IPS DF 6.9 (cell line): ENCODE data around the gene TMEFF1.
A peak's percentile ranks its signal among the peaks of the same experiment; 100 is the strongest.

Source experiments
- DNase-seq: peaks from one replicate; pipeline ENCODE4 v3.0.0-alpha.2; 2013; ENCODE audit warnings: low read depth, low spot score
- H3K27ac ChIP-seq: one replicate; pipeline ENCODE4 v1.5.1; 2013; ENCODE audit warnings: low read length, control low read depth
- H3K27me3 ChIP-seq: 2 replicates; pipeline ENCODE4 v1.6.1; 2013; ENCODE audit warnings: mild to moderate bottlenecking, low read length; ENCODE audit not compliant: control insufficient read depth, insufficient read depth
- H3K36me3 ChIP-seq: 2 replicates; pipeline ENCODE4 v1.6.1; 2013; ENCODE audit warnings: low read length; ENCODE audit not compliant: control insufficient read depth, insufficient read depth
- H3K4me1 ChIP-seq: 2 replicates; pipeline ENCODE4 v1.6.1; 2013; ENCODE audit warnings: low read length; ENCODE audit not compliant: control insufficient read depth, insufficient read depth
- H3K4me3 ChIP-seq: 2 replicates; pipeline ENCODE4 v1.5.1; 2013; ENCODE audit warnings: mild to moderate bottlenecking, low read length
- H3K9me3 ChIP-seq: 2 replicates; pipeline ENCODE4 v1.6.1; 2013; ENCODE audit warnings: low read length, inconsistent platforms; ENCODE audit not compliant: control insufficient read depth, insufficient read depth
- WGBS: extraction: QIAGEN DNeasy Blood & Tissue Kit; methylation state at CpG from one replicate; pipeline ENCODE4 v1.1.7; 2013; ENCODE audit warnings: mixed read lengths, missing lambda C conversion rate; ENCODE audit not compliant: insufficient read length, insufficient coverage; 5-methylcytosine and 5-hydroxymethylcytosine counted together

TMEFF1 gene

GRCh38 chr9:100472268-100472667, 681 bp upstream of the TMEFF1 start:
- no peak overlapping the region for H3K27ac ChIP-seq
- H3K27me3 ChIP-seq = no peaks in the 10 kb centered on the region
- H3K36me3 ChIP-seq = no peaks in the 10 kb centered on the region
- no peaks in the 10 kb centered on the region for H3K4me1 ChIP-seq
- H3K4me3 ChIP-seq = no peak overlapping the region; the same call in 1 of the 2 replicates
- DNase-seq = no peak
- no peaks in the 10 kb centered on the region for H3K9me3 ChIP-seq
- no CpG with 5 or more reads among the region's 3 CpGs for WGBS

GRCh38 chr9:100473276-100474081, 530 bp downstream of the TMEFF1 start:
- no peaks in the 10 kb centered on the region for H3K27me3 ChIP-seq
- H3K36me3 ChIP-seq = no peaks in the 10 kb centered on the region
- no peaks in the 10 kb centered on the region for H3K9me3 ChIP-seq
- DNase-seq = no peak
- no peak overlapping the region for H3K27ac ChIP-seq
- no peaks in the 10 kb centered on the region for H3K4me1 ChIP-seq
- peak overlapping the region; percentile 97 for H3K4me3 ChIP-seq
- no CpG with 5 or more reads among the region's 108 CpGs for WGBS

GRCh38 chr9:100474082-100474923, 1.4 kb downstream of the TMEFF1 start:
- WGBS = no CpG with 5 or more reads among the region's 26 CpGs
- H3K36me3 ChIP-seq = no peaks in the 10 kb centered on the region
- no peaks in the 10 kb centered on the region for H3K9me3 ChIP-seq
- DNase-seq = no peak
- H3K4me1 ChIP-seq = no peaks in the 10 kb centered on the region
- H3K27me3 ChIP-seq = no peaks in the 10 kb centered on the region
- no peak overlapping the region for H3K27ac ChIP-seq
- H3K4me3 ChIP-seq = peak overlapping the region; percentile 97

GRCh38 chr9:100474924-100475276, 2.0 kb downstream of the TMEFF1 start:
- Histone ChIP-seq H3K4me3 (peak overlapping the region; percentile 97; the same call in 1 of the 2 replicates), H3K9me3 (no peaks in the 10 kb centered on the region), H3K27ac (no peak overlapping the region), H3K4me1 (no peaks in the 10 kb centered on the region), H3K36me3 (no peaks in the 10 kb centered on the region), H3K27me3 (no peaks in the 10 kb centered on the region)
- no peak for DNase-seq
- no CpG with 5 or more reads among the region's 4 CpGs for WGBS

- Histone ChIP-seq H3K9me3 (no peaks in the 10 kb centered on the region), H3K4me1 (no peaks in the 10 kb centered on the region), H3K27me3 (no peaks in the 10 kb centered on the region), H3K4me3 (no peak overlapping the region), H3K27ac (no peak overlapping the region), H3K36me3 (no peaks in the 10 kb centered on the region)
- no peak for DNase-seq
- no CpG with 5 or more reads among the region's 4 CpGs for WGBS
Measured at GRCh38 chr9:100477241-100477640, 4.3 kb downstream of the TMEFF1 start.

- Histone ChIP-seq H3K27me3 (no peaks in the 10 kb centered on the region), H3K36me3 (no peaks in the 10 kb centered on the region), H3K4me1 (no peaks in the 10 kb centered on the region), H3K9me3 (no peaks in the 10 kb centered on the region), H3K4me3 (no peak overlapping the region), H3K27ac (no peak overlapping the region)
- no CpG with 5 or more reads among the region's 6 CpGs for WGBS
- DNase-seq = no peak
Measured at GRCh38 chr9:100478192-100478591, 5.2 kb downstream of the TMEFF1 start.

GRCh38 chr9:100479820-100480219, 6.9 kb downstream of the TMEFF1 start:
- Histone ChIP-seq H3K4me3 (no peak overlapping the region), H3K4me1 (no peaks in the 10 kb centered on the region), H3K27me3 (no peaks in the 10 kb centered on the region), H3K36me3 (no peaks in the 10 kb centered on the region), H3K9me3 (no peaks in the 10 kb centered on the region), H3K27ac (no peak overlapping the region)
- no peak for DNase-seq
- no CpG with 5 or more reads among the region's 2 CpGs for WGBS

GRCh38 chr9:100485196-100485595, 12.2 kb downstream of the TMEFF1 start:
- H3K36me3 ChIP-seq = no peaks in the 10 kb centered on the region
- WGBS = no CpG with 5 or more reads among the region's 1 CpG
- H3K9me3 ChIP-seq = no peaks in the 10 kb centered on the region
- no peaks in the 10 kb centered on the region for H3K27me3 ChIP-seq
- no peak overlapping the region for H3K27ac ChIP-seq
- no peak overlapping the region for H3K4me3 ChIP-seq
- 0 out of 2 replicates have a peak, but pooled peaks cover 1% of the 10 kb centered on the region for H3K4me1 ChIP-seq
- DNase-seq = no peak

GRCh38 chr9:100486479-100487176, 13.7 kb downstream of the TMEFF1 start:
- Histone ChIP-seq H3K9me3 (no peaks in the 10 kb centered on the region), H3K36me3 (no peaks in the 10 kb centered on the region), H3K27me3 (no peaks in the 10 kb centered on the region), H3K27ac (no peak overlapping the region), H3K4me1 (0 out of 2 replicates have a peak, but pooled peaks cover 1% of the 10 kb centered on the region), H3K4me3 (no peak overlapping the region)
- no peak for DNase-seq
- no CpG with 5 or more reads among the region's 10 CpGs for WGBS

GRCh38 chr9:100488177-100488576, 15.2 kb downstream of the TMEFF1 start:
- DNase-seq = no peak
- Histone ChIP-seq H3K27ac (no peak overlapping the region), H3K27me3 (no peaks in the 10 kb centered on the region), H3K9me3 (no peaks in the 10 kb centered on the region), H3K4me3 (no peak overlapping the region), H3K36me3 (no peaks in the 10 kb centered on the region), H3K4me1 (peaks cover 2% of the 10 kb centered on the region; the same call in 1 of the 2 replicates)
- WGBS = no CpG with 5 or more reads among the region's 1 CpG
